ENCODE data around the gene KANK4.

- TF ChIP-seq CTCF (IDR thresholded peaks at IDR 0.05): no peak
- no peak for TF ChIP-seq POLR2A (IDR thresholded peaks at IDR 0.05)
These were observed 74.0 kb downstream of the KANK4 start for GRCh38 chr1:62245201-62245600.

Data from testis (tissue), 2 donors.